PC-9 (cell line): Measurements from ENCODE around the gene TTC32.

Experiments
- CTCF ChIP-seq: fragments of 200-600 bp; sonication (generic); conservative IDR thresholded peaks from 2 replicates; pipeline ENCODE4 v1.6.1; 2017; ENCODE audit warnings: mixed run types, antibody characterized with exemption, mild to moderate bottlenecking, moderate library complexity
- EZH2 ChIP-seq: fragments of 200-600 bp; sonication (generic); IDR thresholded peaks from 2 replicates; pipeline ENCODE4 v1.8.0; 2017; ENCODE audit warnings: antibody characterized with exemption, low read depth

GRCh38 chr2:19894134-19894792 is 7.5 kb downstream of the TTC32 start:
- TF ChIP-seq CTCF (no peak), EZH2 (no peak)
